ENCODE results near the gene CAPZB. TPM values are rescaled to one million over a fixed set of nuclear protein-coding genes. Genes with fewer than 3 reads are reported as not detected.

The CAPZB gene
- total and polyA plus RNA-seq, 11 donors: 77.8 to 348 (median 237) TPM

GRCh38 chr1:19344831-19345230, 140.5 kb downstream of the CAPZB start:
- Histone ChIP-seq H3K27ac (no peak overlapping the region), H3K27me3 (no peaks in the 10 kb centered on the region), H3K4me3 (no peak overlapping the region), H3K36me3 (peaks cover 2 to 84% (median 62%) of the 10 kb centered on the region in 9 donors), H3K4me1 (peaks cover 0 to 27% (median 9%) of the 10 kb centered on the region in 12 donors), H3K9me3 (no peaks in the 10 kb centered on the region)
- no peak for DNase-seq
- WGBS, 4 donors: 94 to 98% (median 96%) methylated on average over 11 of the region's 11 CpGs
- ATAC-seq: no peak
- intact Hi-C loops (cut with DNase I): loop anchor here in 9 of 10 donors (1.0 to 5.0 kb wide), 8 partner anchors 42 to 312 kb away; no protein-coding TSS in a partner anchor
- TF ChIP-seq CTCF (IDR thresholded peaks at IDR 0.05): no peak
- no peak for TF ChIP-seq POLR2A (IDR thresholded peaks at IDR 0.05)

- no peaks in the 10 kb centered on the region for H3K9me3 ChIP-seq
- H3K36me3 ChIP-seq: peaks cover 2 to 84% (median 62%) of the 10 kb centered on the region in 9 donors
- peak; percentile 34 to 78 (median 59) for DNase-seq
- H3K4me3 ChIP-seq: no peak overlapping the region
- peak overlapping the region in 1 of 12 donors; percentile 3 for H3K27ac ChIP-seq
- no peak for TF ChIP-seq POLR2A (IDR thresholded peaks at IDR 0.05)
- TF ChIP-seq CTCF (IDR thresholded peaks at IDR 0.05): peak; percentile 80 to 96 (median 87)
- H3K27me3 ChIP-seq: no peaks in the 10 kb centered on the region
- 60 to 68% (median 62%) methylated on average over 12 of the region's 12 CpGs for WGBS, 4 donors
- peak; percentile 44 to 75 (median 72) for ATAC-seq
- H3K4me1 ChIP-seq: peaks cover 0 to 27% (median 9%) of the 10 kb centered on the region in 12 donors
- intact Hi-C loops (cut with DNase I): loop anchor here in 9 of 10 donors (1.0 to 5.0 kb wide), 8 partner anchors 43 to 313 kb away; no protein-coding TSS in a partner anchor
Observed at GRCh38 chr1:19344372-19344810, 140.9 kb downstream of the CAPZB start.

GRCh38 chr1:19343617-19344350, 141.6 kb downstream of the CAPZB start:
- H3K4me3 ChIP-seq: no peak overlapping the region
- intact Hi-C loops (cut with DNase I): loop anchor here (1.0 to 5.0 kb wide), 8 partner anchors 44 to 314 kb away; no protein-coding TSS in a partner anchor
- TF ChIP-seq CTCF (IDR thresholded peaks at IDR 0.05) (no peak), POLR2A (IDR thresholded peaks at IDR 0.05) (no peak)
- H3K27me3 ChIP-seq: no peaks in the 10 kb centered on the region
- no peak for ATAC-seq
- WGBS, 4 donors: 89 to 93% (median 91%) methylated on average over 15 to 20 of the region's 20 CpGs
- peaks cover 0 to 27% (median 9%) of the 10 kb centered on the region in 12 donors for H3K4me1 ChIP-seq
- no peaks in the 10 kb centered on the region for H3K9me3 ChIP-seq
- peak overlapping the region in 1 of 12 donors; percentile 3 for H3K27ac ChIP-seq
- DNase-seq: no peak
- peaks cover 2 to 84% (median 61%) of the 10 kb centered on the region in 9 donors for H3K36me3 ChIP-seq

- Histone ChIP-seq H3K9me3 (no peaks in the 10 kb centered on the region), H3K4me3 (no peak overlapping the region), H3K36me3 (peaks cover 2 to 84% (median 66%) of the 10 kb centered on the region in 9 donors), H3K27me3 (no peaks in the 10 kb centered on the region), H3K4me1 (peaks cover 0 to 27% (median 9%) of the 10 kb centered on the region in 12 donors), H3K27ac (no peak overlapping the region)
- no peak for TF ChIP-seq CTCF (IDR thresholded peaks at IDR 0.05)
- no peak for TF ChIP-seq POLR2A (IDR thresholded peaks at IDR 0.05)
- 85 to 92% (median 87%) methylated on average over 24 to 33 of the region's 33 CpGs for WGBS, 4 donors
- intact Hi-C loops (cut with DNase I): loop anchor here in 5 of 10 donors (2.0 to 5.0 kb wide), 5 partner anchors 44 to 314 kb away; no protein-coding TSS in a partner anchor
- no peak for DNase-seq
- ATAC-seq: no peak
Observed at GRCh38 chr1:19342894-19343616, 142.3 kb downstream of the CAPZB start.
